ENCODE results near the gene CUTC.

DNA sequence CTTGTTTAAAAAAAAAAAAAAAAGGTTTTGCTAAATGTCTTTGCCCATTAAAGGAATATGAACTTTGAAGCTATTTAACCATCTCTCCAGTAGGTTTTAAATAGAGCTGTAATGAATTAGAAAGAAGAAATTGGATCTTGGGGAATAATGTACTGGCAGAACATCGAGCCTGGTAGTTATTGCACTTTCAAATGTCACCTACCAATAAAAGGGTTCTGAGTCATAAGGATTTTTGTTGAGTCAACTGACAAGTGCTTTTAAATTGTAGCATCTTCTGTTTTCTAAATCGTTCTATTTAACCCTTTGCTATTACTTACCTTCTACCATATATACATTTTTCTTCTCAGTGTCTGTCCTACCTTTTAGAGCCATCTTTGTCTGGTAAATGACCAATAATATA, 10.7 kb downstream of the CUTC start:
- TF ChIP-seq, protein P1, sequence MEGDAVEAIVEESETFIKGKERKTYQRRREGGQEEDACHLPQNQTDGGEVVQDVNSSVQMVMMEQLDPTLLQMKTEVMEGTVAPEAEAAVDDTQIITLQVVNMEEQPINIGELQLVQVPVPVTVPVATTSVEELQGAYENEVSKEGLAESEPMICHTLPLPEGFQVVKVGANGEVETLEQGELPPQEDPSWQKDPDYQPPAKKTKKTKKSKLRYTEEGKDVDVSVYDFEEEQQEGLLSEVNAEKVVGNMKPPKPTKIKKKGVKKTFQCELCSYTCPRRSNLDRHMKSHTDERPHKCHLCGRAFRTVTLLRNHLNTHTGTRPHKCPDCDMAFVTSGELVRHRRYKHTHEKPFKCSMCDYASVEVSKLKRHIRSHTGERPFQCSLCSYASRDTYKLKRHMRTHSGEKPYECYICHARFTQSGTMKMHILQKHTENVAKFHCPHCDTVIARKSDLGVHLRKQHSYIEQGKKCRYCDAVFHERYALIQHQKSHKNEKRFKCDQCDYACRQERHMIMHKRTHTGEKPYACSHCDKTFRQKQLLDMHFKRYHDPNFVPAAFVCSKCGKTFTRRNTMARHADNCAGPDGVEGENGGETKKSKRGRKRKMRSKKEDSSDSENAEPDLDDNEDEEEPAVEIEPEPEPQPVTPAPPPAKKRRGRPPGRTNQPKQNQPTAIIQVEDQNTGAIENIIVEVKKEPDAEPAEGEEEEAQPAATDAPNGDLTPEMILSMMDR (IDR thresholded peaks at IDR 0.05; ENCODE audit: low read length), result no peak
- no peak for TF ChIP-seq EZH2 (optimal IDR thresholded peaks at IDR 0.05; ENCODE audit: low read depth, low read length)
- no peak for TF ChIP-seq EZH2phosphoT487 (IDR thresholded peaks at IDR 0.05; ENCODE audit: low read length)

Measured in MM.1S (cell line).